IMR-90 (cell line): ENCODE measurements around the gene KRT33A. TPM values are rescaled to one million over a fixed set of nuclear protein-coding genes. Genes with fewer than 3 reads are reported as not detected.
"Not testable (repeated sequence)": the region's sequence is repeated elsewhere in the genome, so short reads cannot be mapped to it uniquely, and the experiment has no call there.

Experiments used
- ATAC-seq: fragments of 200-7000 bp; cut with Tn5 transposase; 2 replicates; pipeline ENCODE4 v1.9.1; 2020; ENCODE audit warnings: low read depth, mild to moderate bottlenecking, moderate library complexity
- Bru-seq: library from RNA; stranded (reverse); fragments of 400-500 nt; gene quantifications from one replicate; lab custom pipeline; 2021; lab: Mats Ljungman, UMichigan
- BruChase-seq, 2 experiments: library from RNA; stranded (reverse); fragments of 400-500 nt; gene quantifications; one replicate each; lab custom pipeline; 2021; lab: Mats Ljungman, UMichigan
- BruUV-seq: library from RNA; stranded (reverse); fragments of 400-500 nt; replicated peaks from 2 replicates; lab custom pipeline; 2021; lab: Mats Ljungman, UMichigan
- CTCF ChIA-PET: fragments of 300-600 bp; formaldehyde crosslinking; extraction: SDS; loops from one replicate; lab custom pipeline; 2021; ENCODE audit warnings: antibody characterized with exemption; lab: Yijun Ruan, JAX
- POLR2A ChIA-PET: fragments of 300-600 bp; sonication (Branson Sonifier 250); formaldehyde crosslinking; loops from one replicate; lab custom pipeline; 2022; ENCODE audit warnings: antibody characterized with exemption; ENCODE audit not compliant: unreplicated experiment; lab: Charles Lee
- DNase-seq: peaks from one replicate; pipeline ENCODE4 v3.0.0; 2013
- H2AFZ ChIP-seq: replicated peaks from 2 replicates; pipeline ENCODE3; 2013; ENCODE audit warnings: low read length, mild to moderate bottlenecking; ENCODE audit not compliant: poor library complexity
- H2AK5ac ChIP-seq: 2 replicates; pipeline ENCODE4 v1.6.1; 2013; ENCODE audit warnings: low read depth, low read length, inconsistent platforms
- H2AK9ac ChIP-seq: replicated peaks from 2 replicates; pipeline ENCODE3; 2013; ENCODE audit warnings: mild to moderate bottlenecking, low read depth, low read length, moderate library complexity; ENCODE audit not compliant: poor library complexity
- H2BK120ac ChIP-seq: 2 replicates; pipeline ENCODE4 v1.6.1; 2013; ENCODE audit warnings: low read depth, low read length, inconsistent platforms
- H2BK15ac ChIP-seq: 3 replicates; pipeline ENCODE4 v1.6.1; 2013; ENCODE audit warnings: low read depth, low read length, inconsistent platforms
- H2BK20ac ChIP-seq: 2 replicates; pipeline ENCODE4 v1.6.1; 2013; ENCODE audit warnings: low read depth, mild to moderate bottlenecking, inconsistent platforms, low read length, moderate library complexity
- H2BK5ac ChIP-seq: 2 replicates; pipeline ENCODE4 v1.6.1; 2013; ENCODE audit warnings: mild to moderate bottlenecking, low read depth, low read length, inconsistent platforms; ENCODE audit not compliant: poor library complexity, severe bottlenecking
- H3K14ac ChIP-seq: replicated peaks from 2 replicates; pipeline ENCODE4 v1.6.1; 2013; ENCODE audit warnings: low read depth, low read length, inconsistent platforms
- H3K18ac ChIP-seq: 2 replicates; pipeline ENCODE4 v1.6.1; 2013; ENCODE audit warnings: low read depth, low read length, control low read depth
- H3K23ac ChIP-seq: 2 replicates; pipeline ENCODE4 v1.6.1; 2013; ENCODE audit warnings: low read depth, low read length, inconsistent platforms
- H3K27ac ChIP-seq: 2 replicates; pipeline ENCODE4 v1.5.1; 2013; ENCODE audit warnings: mild to moderate bottlenecking, control low read depth, low read length; ENCODE audit not compliant: insufficient read depth
- H3K27me3 ChIP-seq: 2 replicates; pipeline ENCODE4 v1.6.1; 2013; ENCODE audit warnings: low read length; ENCODE audit not compliant: control insufficient read depth, insufficient read depth
- H3K36me3 ChIP-seq: 2 replicates; pipeline ENCODE4 v1.6.1; 2013; ENCODE audit warnings: low read length, mixed read lengths; ENCODE audit not compliant: control insufficient read depth, insufficient read depth
- H3K4ac ChIP-seq: 2 replicates; pipeline ENCODE4 v1.6.1; 2013; ENCODE audit warnings: low read depth, low read length, inconsistent platforms
- H3K4me1 ChIP-seq: 2 replicates; pipeline ENCODE4 v1.6.1; 2013; ENCODE audit warnings: low read length, mixed read lengths; ENCODE audit not compliant: control insufficient read depth, insufficient read depth
- H3K4me2 ChIP-seq: 2 replicates; pipeline ENCODE4 v1.6.1; 2013; ENCODE audit warnings: low read depth, mild to moderate bottlenecking, control low read depth, low read length, moderate library complexity
- H3K4me3 ChIP-seq: 2 replicates; pipeline ENCODE4 v1.5.1; 2013; ENCODE audit warnings: low read depth, mild to moderate bottlenecking, control low read depth, low read length, moderate library complexity; ENCODE audit not compliant: insufficient read depth
- H3K56ac ChIP-seq: 2 replicates; pipeline ENCODE4 v1.6.1; 2013; ENCODE audit warnings: low read length, inconsistent platforms; ENCODE audit not compliant: insufficient read depth; ENCODE audit errors: extremely low read depth
- H3K79me1 ChIP-seq, 2 experiments: 2 replicates each; pipeline ENCODE4 v1.6.1; 2013; ENCODE audit warnings: low read length in 2 of 2, inconsistent platforms in 1 of 2, low read depth in 1 of 2
- H3K9ac ChIP-seq: 2 replicates; pipeline ENCODE4 v1.6.1; 2013; ENCODE audit warnings: low read depth, low read length, control low read depth
- H3K9me1 ChIP-seq: 2 replicates; pipeline ENCODE4 v1.6.1; 2013; ENCODE audit warnings: low read length, inconsistent platforms; ENCODE audit not compliant: insufficient read depth
- H3K9me3 ChIP-seq: 2 replicates; pipeline ENCODE4 v1.6.1; 2013; ENCODE audit warnings: low read length; ENCODE audit not compliant: control insufficient read depth, insufficient read depth
- H4K20me1 ChIP-seq: 2 replicates; pipeline ENCODE4 v1.6.1; 2013; ENCODE audit warnings: low read length, inconsistent platforms; ENCODE audit not compliant: insufficient read depth
- H4K5ac ChIP-seq: 2 replicates; pipeline ENCODE4 v1.6.1; 2013; ENCODE audit warnings: mild to moderate bottlenecking, low read depth, low read length, control low read depth
- H4K8ac ChIP-seq, 2 experiments: 2 replicates each; pipeline ENCODE4 v1.6.1; 2013; ENCODE audit warnings: low read depth in 2 of 2, low read length in 2 of 2, control low read depth in 1 of 2, inconsistent platforms in 1 of 2
- H4K91ac ChIP-seq: 2 replicates; pipeline ENCODE4 v1.6.1; 2013; ENCODE audit warnings: low read depth, low read length, inconsistent platforms; ENCODE audit not compliant: insufficient read depth
- WGBS, 2 experiments: methylation state at CpG; one replicate each; pipeline versions ENCODE4 v1.1.5 to v1.1.7; 2013; ENCODE audit warnings: missing lambda C conversion rate in 2 of 2; ENCODE audit not compliant: insufficient read length in 1 of 2; ENCODE audit errors: extremely low coverage in 2 of 2; 5-methylcytosine and 5-hydroxymethylcytosine counted together
- dilution Hi-C: fragments of 300-500 bp; cut with HindIII; formaldehyde crosslinking; loops from one replicate; pipeline ENCODE4 v1.14.3; 2018; ENCODE audit warnings: low sequenced_read_pairs; ENCODE audit not compliant: unreplicated experiment
- in situ Hi-C: fragments of 300-500 bp; cut with MboI; formaldehyde crosslinking; loops from 3 replicates; pipeline ENCODE4 v1.14.3; 2019; ENCODE audit warnings: low sequenced_read_pairs, inconsistent platforms, mixed read lengths
- intact Hi-C: fragments of 100-400 bp; cut with micrococcal nuclease; formaldehyde crosslinking; loops from 2 replicates; pipeline ENCODE4 v1.10.0; 2022
- long read RNA-seq: library from polyadenylated mRNA; unstranded; transcript quantifications from one replicate; pipeline ENCODE4 v2.0.0, GENCODE V29; 2021; ENCODE audit not compliant: unreplicated experiment
- polyA plus RNA-seq, 3 experiments: library from polyadenylated mRNA; depleted of rRNA; stranded (reverse); fragments of >200 nt; gene quantifications; 2 replicates each; pipeline ENCODE4 v1.2.3, GENCODE V29; 2012; ENCODE audit warnings: low replicate concordance in 1 of 3
- total RNA-seq: library from RNA; depleted of rRNA; stranded (reverse); fragments of >200 nt; gene quantifications from 2 replicates; pipeline ENCODE4 v1.2.3, GENCODE V29; 2012; rRNA removed

Gene KRT33A
- total RNA-seq (not detected in 2 replicates), polyA plus RNA-seq (2012; rRNA removed) (not detected in 2 replicates), Bru-seq, nascent RNA (not detected), BruChase-seq, experiment 1, labeled RNA remaining after a 6-hour chase (not detected), BruChase-seq, experiment 2, labeled RNA remaining after a 2-hour chase (not detected)
- not detected in 2 replicates for polyA plus RNA-seq (2012; cell fraction: cytosol; rRNA removed)
- polyA plus RNA-seq (2012; cell fraction: nucleus; rRNA removed; ENCODE audit: low replicate concordance): not detected in 2 replicates
- long read RNA-seq: 0 reads

DNA sequence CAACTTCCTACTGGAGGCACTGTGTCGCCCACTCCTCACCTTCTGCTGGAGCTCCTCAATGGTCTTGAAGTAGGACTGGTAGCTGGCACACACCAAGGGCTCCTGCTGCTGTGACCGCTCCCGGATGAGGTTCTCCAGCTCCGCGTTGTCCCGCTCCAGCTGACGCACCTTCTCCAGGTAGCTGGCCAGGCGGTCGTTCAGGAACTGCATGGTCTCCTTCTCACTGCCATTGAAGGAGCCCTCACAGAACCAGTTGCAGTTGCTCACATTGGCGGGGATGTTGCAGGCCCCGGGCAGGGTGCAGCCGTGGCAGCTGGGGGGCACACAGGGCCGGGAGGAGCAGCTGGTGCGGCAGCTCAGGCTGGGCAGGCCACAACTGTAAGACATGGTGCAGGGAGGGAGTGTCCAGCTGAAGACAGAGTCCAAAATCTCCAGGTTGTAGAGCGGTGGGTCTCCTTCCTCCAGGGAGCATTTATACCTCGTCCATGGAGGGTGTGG, at the start of gene KRT33A:
Gene KRT33A, minus strand, starts transcription at position 448 of the 498 bp plus-strand sequence. Its CDS starts 61 bp downstream, at position 387.
- H3K9ac ChIP-seq, H2AK5ac ChIP-seq, BruUV-seq, H3K4me2 ChIP-seq, H4K20me1 ChIP-seq, H3K4me3 ChIP-seq, H2AK9ac ChIP-seq, H4K91ac ChIP-seq, H3K9me1 ChIP-seq, ATAC-seq, H3K27me3 ChIP-seq, H2BK5ac ChIP-seq, H3K56ac ChIP-seq, H3K14ac ChIP-seq, in situ Hi-C loops, H3K27ac ChIP-seq, H2AFZ ChIP-seq, H3K79me1 ChIP-seq, H2BK15ac ChIP-seq, H2BK20ac ChIP-seq, POLR2A ChIA-PET, H3K23ac ChIP-seq, CTCF ChIA-PET, H2BK120ac ChIP-seq, intact Hi-C loops, H3K18ac ChIP-seq, H3K9me3 ChIP-seq, H4K5ac ChIP-seq, H4K8ac ChIP-seq, DNase-seq, dilution Hi-C loops, H3K4ac ChIP-seq, H3K36me3 ChIP-seq, H3K4me1 ChIP-seq: not testable (repeated sequence)
- no CpG with 5 or more reads among the region's 16 CpGs for WGBS, 2 experiments
